ENCODE results near the gene KCNK5. TPM values are rescaled to one million over a fixed set of nuclear protein-coding genes. Genes with fewer than 3 reads are reported as not detected.

Gene KCNK5
- total RNA-seq, 2 experiments from 2014 or later, result 0.30 to 0.47 TPM

GRCh38 chr6:39204646-39205244 lies 24.5 kb downstream of the KCNK5 start:
- no peak overlapping the region for H3K4me3 Mint-ChIP-seq
- H3K36me3 Mint-ChIP-seq (ENCODE audit: low read depth), result no peaks in the 10 kb centered on the region
- no peak overlapping the region for H3K4me3 ChIP-seq (ENCODE audit: low read length)
- intact Hi-C loops (cut with DNase I, micrococcal nuclease), result no loop called here
- H3K27me3 Mint-ChIP-seq, result no peaks in the 10 kb centered on the region
- no peak for ATAC-seq (ENCODE audit: poor library complexity)
- H3K27ac Mint-ChIP-seq, result no peak overlapping the region
- no peaks in the 10 kb centered on the region for H3K4me1 Mint-ChIP-seq (ENCODE audit: low read depth)
- ChIA-PET POLR2A (no interaction called here), CTCF (interaction anchor here (0.6 kb wide), 1 partner anchor 12 kb away, joined by 5 read pairs; no protein-coding TSS in a partner anchor)
- no peaks in the 10 kb centered on the region for H3K27me3 ChIP-seq (ENCODE audit: control insufficient read depth in 1 of 2, insufficient read depth in 2 of 2, low read length in 2 of 2)
- no peak for TF ChIP-seq CTCF (IDR thresholded peaks at IDR 0.05)
- no peak for DNase-seq
- H3K9me3 Mint-ChIP-seq, result no peaks in the 10 kb centered on the region
- peaks cover under 1% of the 10 kb centered on the region for H3K4me1 ChIP-seq (ENCODE audit: insufficient read depth, low read length)
- no peaks in the 10 kb centered on the region for H3K36me3 ChIP-seq (ENCODE audit: insufficient read depth, low read length)
- H3K27ac ChIP-seq (ENCODE audit: low read depth in 1 of 2, low read length in 2 of 2), result no peak overlapping the region
- no peaks in the 10 kb centered on the region for H3K9me3 ChIP-seq (ENCODE audit: control insufficient read depth in 1 of 2, insufficient read depth in 1 of 2, low read length in 2 of 2)

- ChIA-PET CTCF (interaction anchor here (0.6 kb wide), 1 partner anchor 12 kb away, joined by 5 read pairs; no protein-coding TSS in a partner anchor), POLR2A (no interaction called here)
- ATAC-seq (ENCODE audit: poor library complexity) (no peak), DNase-seq (no peak)
- H3K4me3 ChIP-seq (ENCODE audit: low read length), result no peak overlapping the region
- H3K27ac Mint-ChIP-seq, result no peak overlapping the region
- H3K4me1 Mint-ChIP-seq (ENCODE audit: low read depth), result no peaks in the 10 kb centered on the region
- H3K27ac ChIP-seq (ENCODE audit: low read depth in 1 of 2, low read length in 2 of 2), result no peak overlapping the region
- no peaks in the 10 kb centered on the region for H3K27me3 Mint-ChIP-seq
- H3K9me3 ChIP-seq (ENCODE audit: control insufficient read depth in 1 of 2, insufficient read depth in 1 of 2, low read length in 2 of 2), result no peaks in the 10 kb centered on the region
- no peaks in the 10 kb centered on the region for H3K36me3 ChIP-seq (ENCODE audit: insufficient read depth, low read length)
- no peaks in the 10 kb centered on the region for H3K27me3 ChIP-seq (ENCODE audit: control insufficient read depth in 1 of 2, insufficient read depth in 2 of 2, low read length in 2 of 2)
- H3K4me3 Mint-ChIP-seq, result no peak overlapping the region
- H3K36me3 Mint-ChIP-seq (ENCODE audit: low read depth), result no peaks in the 10 kb centered on the region
- intact Hi-C loops (cut with DNase I, micrococcal nuclease), result no loop called here
- no peaks in the 10 kb centered on the region for H3K4me1 ChIP-seq (ENCODE audit: insufficient read depth, low read length)
- no peaks in the 10 kb centered on the region for H3K9me3 Mint-ChIP-seq
- no peak for TF ChIP-seq CTCF (IDR thresholded peaks at IDR 0.05)
These were observed 25.1 kb downstream of the KCNK5 start for GRCh38 chr6:39204160-39204495.

GRCh38 chr6:39203436-39204159 lies 25.7 kb downstream of the KCNK5 start:
- no peaks in the 10 kb centered on the region for H3K4me1 Mint-ChIP-seq (ENCODE audit: low read depth)
- CTCF ChIA-PET, result no interaction called here
- no peaks in the 10 kb centered on the region for H3K9me3 ChIP-seq (ENCODE audit: control insufficient read depth in 1 of 2, insufficient read depth in 1 of 2, low read length in 2 of 2)
- DNase-seq (no peak), ATAC-seq (ENCODE audit: poor library complexity) (no peak)
- intact Hi-C loops (cut with DNase I, micrococcal nuclease), result no loop called here
- no peaks in the 10 kb centered on the region for H3K9me3 Mint-ChIP-seq
- no peak for TF ChIP-seq CTCF (IDR thresholded peaks at IDR 0.05)
- no peaks in the 10 kb centered on the region for H3K36me3 Mint-ChIP-seq (ENCODE audit: low read depth)
- H3K4me3 ChIP-seq (ENCODE audit: low read length), result no peak overlapping the region
- H3K27me3 ChIP-seq (ENCODE audit: control insufficient read depth in 1 of 2, insufficient read depth in 2 of 2, low read length in 2 of 2), result no peaks in the 10 kb centered on the region
- no peaks in the 10 kb centered on the region for H3K27me3 Mint-ChIP-seq
- POLR2A ChIA-PET, result no interaction called here
- no peak overlapping the region for H3K4me3 Mint-ChIP-seq
- H3K4me1 ChIP-seq (ENCODE audit: insufficient read depth, low read length), result no peaks in the 10 kb centered on the region
- no peak overlapping the region for H3K27ac ChIP-seq (ENCODE audit: low read depth in 1 of 2, low read length in 2 of 2)
- no peaks in the 10 kb centered on the region for H3K36me3 ChIP-seq (ENCODE audit: insufficient read depth, low read length)
- H3K27ac Mint-ChIP-seq, result no peak overlapping the region

Measured in CD4-positive, alpha-beta T cell (primary cell).